GM12878 (cell line): ENCODE data around the gene NKAP. TPM values are rescaled to one million over a fixed set of nuclear protein-coding genes. Genes with fewer than 3 reads are reported as not detected.
A peak's percentile ranks its signal among the peaks of the same experiment; 100 is the strongest.

Experiments used
- ATAC-seq: fragments of 200-7000 bp; cut with Tn5 transposase; 3 replicates; pipeline ENCODE4 v1.9.1; 2020; ENCODE audit warnings: mild to moderate bottlenecking, moderate library complexity
- BruUV-seq: library from RNA; stranded (reverse); fragments of 400-500 nt; replicated peaks from 2 replicates; lab custom pipeline; 2021; lab: Mats Ljungman, UMichigan
- CTCF ChIA-PET: fragments of 300-600 bp; sonication (Branson Sonifier 250); formaldehyde crosslinking; extraction: SDS; loops from one replicate; lab custom pipeline; 2021; ENCODE audit warnings: inconsistent platforms; lab: Yijun Ruan, JAX
- POLR2A ChIA-PET: fragments of 350-600 bp; formaldehyde crosslinking; extraction: SDS; loops from one replicate; lab custom pipeline; 2021; ENCODE audit warnings: inconsistent platforms; lab: Charles Lee
- RAD21 ChIA-PET: fragments of 300-600 bp; sonication (Branson Sonifier 250); formaldehyde crosslinking; loops from one replicate; lab custom pipeline; 2023; ENCODE audit warnings: antibody characterized with exemption; ENCODE audit not compliant: unreplicated experiment; lab: Charles Lee
- SMC1A ChIA-PET: fragments of 300-600 bp; sonication (Branson Sonifier 250); formaldehyde crosslinking; loops from one replicate; lab custom pipeline; 2023; ENCODE audit not compliant: unreplicated experiment, uncharacterized antibody; lab: Charles Lee
- DNase-seq: peaks from one replicate; pipeline ENCODE4 v3.0.0-alpha.2; 2011; ENCODE audit warnings: low read depth, low spot score
- FAIRE-seq: peaks from 3 replicates; lab custom pipeline; 2011; peaks lifted over from hg19 to GRCh38; lab: Jason Lieb, UNC
- H2AFZ ChIP-seq: 2 replicates; pipeline ENCODE4 v1.6.0; 2011; ENCODE audit warnings: low read depth, low read length, control low read depth; ENCODE audit not compliant: control insufficient read depth
- H3K27ac ChIP-seq: 2 replicates; pipeline ENCODE4 v1.5.1; 2011; ENCODE audit warnings: control low read depth; ENCODE audit not compliant: control insufficient read depth, insufficient read depth
- H3K27me3 ChIP-seq, 2 experiments: replicated peaks in 1 of 2; 2 replicates each; pipeline versions ENCODE4 v1.6.0 to v1.6.1; 2011; ENCODE audit warnings: low read length in 1 of 2; ENCODE audit not compliant: control insufficient read depth in 2 of 2, insufficient read depth in 2 of 2
- H3K36me3 ChIP-seq, 2 experiments: 2 replicates each; pipeline ENCODE4 v1.5.1; 2011; ENCODE audit warnings: low read length in 1 of 2; ENCODE audit not compliant: control insufficient read depth in 2 of 2, insufficient read depth in 2 of 2
- H3K4me1 ChIP-seq: 2 replicates; pipeline ENCODE4 v1.6.1; 2011; ENCODE audit warnings: mild to moderate bottlenecking, low read length, moderate library complexity, mixed read lengths; ENCODE audit not compliant: control insufficient read depth, insufficient read depth
- H3K4me2 ChIP-seq: 2 replicates; pipeline ENCODE4 v1.6.0; 2011; ENCODE audit warnings: control low read depth; ENCODE audit not compliant: control insufficient read depth, insufficient read depth
- H3K4me3 ChIP-seq: fragments of 200-600 bp; sonication (generic); 2 replicates; pipeline ENCODE4 v1.5.1; 2016
- H3K79me2 ChIP-seq: 2 replicates; pipeline ENCODE4 v1.6.0; 2011; ENCODE audit warnings: low read length; ENCODE audit not compliant: control insufficient read depth, insufficient read depth
- H3K9ac ChIP-seq: 2 replicates; pipeline ENCODE4 v1.8.0; 2011; ENCODE audit warnings: low read length, control low read depth, mixed read lengths; ENCODE audit not compliant: control insufficient read depth, insufficient read depth
- H3K9me3 ChIP-seq: replicated peaks from 3 replicates; pipeline ENCODE4 v1.5.1; 2011; ENCODE audit warnings: mild to moderate bottlenecking, low read length; ENCODE audit not compliant: control insufficient read depth, insufficient read depth
- H4K20me1 ChIP-seq: 2 replicates; pipeline ENCODE4 v1.6.0; 2011; ENCODE audit not compliant: control insufficient read depth, insufficient read depth
- IKZF1 ChIP-seq: fragments of 450-650 bp; conservative IDR thresholded peaks from 2 replicates; pipeline ENCODE4 v1.6.1; 2017; ENCODE audit warnings: antibody characterized with exemption, mild to moderate bottlenecking
- IRF4 ChIP-seq: IDR thresholded peaks from 2 replicates; pipeline ENCODE4 v1.6.1; 2011; ENCODE audit warnings: low read depth, low read length
- MEF2A ChIP-seq: IDR thresholded peaks from 2 replicates; pipeline ENCODE4 v1.6.1; 2011; ENCODE audit warnings: low read depth, mild to moderate bottlenecking, low read length, moderate library complexity; ENCODE audit not compliant: insufficient read depth
- MEF2B ChIP-seq: fragments of 450-650 bp; IDR thresholded peaks from 2 replicates; pipeline ENCODE4 v1.6.1; 2018; ENCODE audit warnings: mild to moderate bottlenecking, moderate library complexity; ENCODE audit not compliant: partially characterized antibody, poor library complexity, severe bottlenecking
- MXI1 ChIP-seq: fragments of 150-350 bp; IDR thresholded peaks from 2 replicates; pipeline ENCODE4 v1.6.1; 2011; ENCODE audit warnings: low read depth, mild to moderate bottlenecking, inconsistent platforms, low read length, improper control_type of control experiment
- RELA ChIP-seq: fragments of 450-650 bp; IDR thresholded peaks from 2 replicates; pipeline ENCODE4 v1.8.0; 2014; ENCODE audit warnings: borderline replicate concordance; ENCODE audit not compliant: partially characterized antibody
- RFX5 ChIP-seq: IDR thresholded peaks from 2 replicates; pipeline ENCODE4 v1.6.1; 2011; ENCODE audit warnings: low read depth, low read length, improper control_type of control experiment
- RUNX3 ChIP-seq: IDR thresholded peaks from 2 replicates; pipeline ENCODE4 v1.6.1; 2012; ENCODE audit warnings: low read length, inconsistent platforms
- SMC3 ChIP-seq: IDR thresholded peaks from 2 replicates; pipeline ENCODE4 v1.6.1; 2011; ENCODE audit warnings: low read length, improper control_type of control experiment, borderline replicate concordance
- SREBF2 ChIP-seq: IDR thresholded peaks from 2 replicates; pipeline ENCODE4 v1.6.1; 2012; ENCODE audit warnings: mild to moderate bottlenecking, low read length
- TARDBP ChIP-seq: IDR thresholded peaks from 2 replicates; pipeline ENCODE4 v1.6.1; 2016; ENCODE audit warnings: borderline replicate concordance
- TCF12 ChIP-seq: IDR thresholded peaks from 2 replicates; pipeline ENCODE4 v1.6.1; 2011; ENCODE audit warnings: low read depth, mild to moderate bottlenecking, low read length
- YY1 ChIP-seq: IDR thresholded peaks from 2 replicates; pipeline ENCODE4 v1.6.1; 2011; ENCODE audit warnings: low read depth, mild to moderate bottlenecking, low read length
- ZZZ3 ChIP-seq: IDR thresholded peaks from 2 replicates; pipeline ENCODE4 v1.6.1; 2011; ENCODE audit warnings: low read depth; ENCODE audit not compliant: control insufficient read depth, insufficient read length
- WGBS: methylation state at CpG from one replicate; pipeline ENCODE4 v1.1.6; 2016; ENCODE audit warnings: low lambda C conversion rate; ENCODE audit not compliant: insufficient replicate concordance, insufficient coverage; ENCODE audit errors: missing lambda C conversion rate; 5-methylcytosine and 5-hydroxymethylcytosine counted together
- in situ Hi-C: fragments of 300-500 bp; cut with MboI; formaldehyde crosslinking; loops from 9 replicates; pipeline ENCODE4 v1.14.3; 2018; ENCODE audit warnings: mixed read lengths
- intact Hi-C: fragments of 100-400 bp; cut with micrococcal nuclease; formaldehyde crosslinking; loops from one replicate; pipeline ENCODE4 v1.14.2; 2022; ENCODE audit not compliant: unreplicated experiment
- polyA plus RNA-seq, 11 experiments: library from polyadenylated mRNA; depleted of rRNA in 4 of 11; unstranded in 6 of 11; stranded (reverse) in 5 of 11; fragments of >200 nt; fragmentation: Nextera tagmentation in 4 of 11; fragmentation: Illumina TruSeq in 1 of 11; extraction: Ambion mirVana in 4 of 11; extraction: Trizol in 1 of 11; gene quantifications; 1 replicate in 1 of 11; 2 replicates in 10 of 11; pipeline versions ENCODE4 v1.2.1 to v1.2.3, GENCODE V29; 2011 to 2016; ENCODE audit warnings: inconsistent platforms in 2 of 11, missing spikeins in 2 of 11, low read depth in 1 of 11
- total RNA-seq, 4 experiments: library from RNA; depleted of rRNA in 3 of 4; stranded (reverse); fragments of >200 nt in 3 of 4; fragmentation: Illumina TruSeq in 1 of 4; extraction: Trizol in 1 of 4; gene quantifications; 2 replicates each; pipeline versions ENCODE4 v1.2.1 to v1.2.3, GENCODE V29; 2013 to 2021
- TF ChIP-seq, protein P1 (sequence below): IDR thresholded peaks from 2 replicates; pipeline ENCODE4 v1.6.1; 2011; ENCODE audit warnings: mild to moderate bottlenecking, low read depth, low read length, moderate library complexity; ENCODE audit not compliant: insufficient replicate concordance
- TF ChIP-seq, protein P2 (sequence below): IDR thresholded peaks from 2 replicates; pipeline ENCODE4 v1.6.1; 2011; ENCODE audit warnings: borderline replicate concordance, low read depth, mild to moderate bottlenecking, moderate library complexity, low read length; ENCODE audit not compliant: insufficient read depth, poor library complexity, severe bottlenecking

The NKAP gene
- total and polyA plus RNA-seq, 10 of the 15 experiments (the other 5 are each of a cell fraction or from before 2014, with no cell fraction given) = 2.4 to 6.9 (median 5.3) TPM

DNA sequence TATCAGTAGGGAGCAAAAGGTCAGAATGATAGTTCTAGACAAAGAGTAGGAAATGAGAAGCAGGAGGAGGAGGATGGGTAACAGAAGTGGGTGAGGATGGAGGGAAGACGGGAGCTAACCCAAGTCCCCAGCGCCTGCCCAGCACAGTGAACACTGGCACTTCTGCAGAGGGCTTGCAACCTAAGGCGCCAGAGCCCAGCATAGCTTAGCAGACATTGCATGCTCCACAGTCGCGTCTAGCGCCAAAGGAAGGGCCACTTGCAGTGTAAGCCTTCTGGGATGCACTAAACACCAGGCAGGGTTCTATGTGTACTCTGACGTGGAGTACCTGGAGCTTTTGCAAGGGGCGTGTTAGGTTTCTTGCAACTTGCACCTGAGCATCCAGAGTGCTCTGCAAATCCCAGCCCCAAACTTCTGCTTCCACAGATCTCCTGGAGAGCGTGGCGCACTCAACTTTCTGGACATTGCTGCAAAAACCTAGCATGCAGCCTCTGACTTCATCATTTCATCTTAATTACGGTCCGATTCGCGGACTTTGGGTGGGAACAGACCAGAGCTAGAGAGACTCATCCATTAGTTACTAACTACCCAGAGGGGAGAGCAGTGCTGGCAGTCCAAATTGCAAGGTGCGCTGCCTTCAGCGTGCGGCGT, 46.5 kb upstream of the NKAP start:
- no peaks in the 10 kb centered on the region for H4K20me1 ChIP-seq
- no peaks in the 10 kb centered on the region for H3K4me1 ChIP-seq
- H3K9me3 ChIP-seq = no peaks in the 10 kb centered on the region
- ATAC-seq = peak; percentile 57
- ChIA-PET RAD21 (no interaction called here), SMC1A (interaction anchor here (0.6 kb wide), 1 partner anchor 150 kb away, joined by 3 read pairs; no protein-coding TSS in a partner anchor), CTCF (interaction anchor here (4.5 kb wide), 1 partner anchor 9 kb away, joined by 22 read pairs; no protein-coding TSS in a partner anchor)
- H3K4me2 ChIP-seq = no peak overlapping the region; the same call in 1 of the 2 replicates
- BruUV-seq = no TSS peak
- no peaks in the 10 kb centered on the region for H3K36me3 ChIP-seq
- no peak for FAIRE-seq
- H3K79me2 ChIP-seq = no peaks in the 10 kb centered on the region
- no peak overlapping the region for H3K9ac ChIP-seq
- WGBS = 37% methylated on average over 18 of the region's 18 CpGs
- H3K27me3 ChIP-seq = peaks cover 3 to 16% of the 10 kb centered on the region in 2 experiments
- in situ Hi-C loops = loop anchor here (25.0 kb wide), 1 partner anchor 147 kb away; no protein-coding TSS in a partner anchor
- intact Hi-C loops = loop anchor here (10.0 kb wide), 1 partner anchor 155 kb away; no protein-coding TSS in a partner anchor
- TF ChIP-seq MEF2A (no peak), TARDBP (no peak), IRF4 (no peak), ZZZ3 (no peak), SMC3 (no peak), MEF2B (no peak), MXI1 (no peak), RELA (no peak), RUNX3 (no peak), IKZF1 (no peak), YY1 (no peak), RFX5 (no peak), SREBF2 (no peak), TCF12 (no peak)
- TF ChIP-seq, protein P1, sequence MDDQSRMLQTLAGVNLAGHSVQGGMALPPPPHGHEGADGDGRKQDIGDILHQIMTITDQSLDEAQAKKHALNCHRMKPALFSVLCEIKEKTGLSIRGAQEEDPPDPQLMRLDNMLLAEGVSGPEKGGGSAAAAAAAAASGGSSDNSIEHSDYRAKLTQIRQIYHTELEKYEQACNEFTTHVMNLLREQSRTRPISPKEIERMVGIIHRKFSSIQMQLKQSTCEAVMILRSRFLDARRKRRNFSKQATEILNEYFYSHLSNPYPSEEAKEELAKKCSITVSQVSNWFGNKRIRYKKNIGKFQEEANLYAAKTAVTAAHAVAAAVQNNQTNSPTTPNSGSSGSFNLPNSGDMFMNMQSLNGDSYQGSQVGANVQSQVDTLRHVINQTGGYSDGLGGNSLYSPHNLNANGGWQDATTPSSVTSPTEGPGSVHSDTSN = no peak
- TF ChIP-seq, protein P2, sequence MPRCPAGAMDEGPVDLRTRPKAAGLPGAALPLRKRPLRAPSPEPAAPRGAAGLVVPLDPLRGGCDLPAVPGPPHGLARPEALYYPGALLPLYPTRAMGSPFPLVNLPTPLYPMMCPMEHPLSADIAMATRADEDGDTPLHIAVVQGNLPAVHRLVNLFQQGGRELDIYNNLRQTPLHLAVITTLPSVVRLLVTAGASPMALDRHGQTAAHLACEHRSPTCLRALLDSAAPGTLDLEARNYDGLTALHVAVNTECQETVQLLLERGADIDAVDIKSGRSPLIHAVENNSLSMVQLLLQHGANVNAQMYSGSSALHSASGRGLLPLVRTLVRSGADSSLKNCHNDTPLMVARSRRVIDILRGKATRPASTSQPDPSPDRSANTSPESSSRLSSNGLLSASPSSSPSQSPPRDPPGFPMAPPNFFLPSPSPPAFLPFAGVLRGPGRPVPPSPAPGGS = no peak
- TF ChIP-seq, all 136 proteins: peak for 0
- Histone ChIP-seq H2AFZ (no peak overlapping the region), H3K4me3 (no peak overlapping the region), H3K27ac (no peak overlapping the region)
- POLR2A ChIA-PET = no interaction called here
- DNase-seq = no peak
